HCT116 (cell line): ENCODE results near the gene OR10A4. TPM values are rescaled to one million over a fixed set of nuclear protein-coding genes. Genes with fewer than 3 reads are reported as not detected.

Experiments
- ATAC-seq: fragments of 200-7000 bp; cut with Tn5 transposase; 2 replicates; pipeline ENCODE4 v1.9.1; 2020; ENCODE audit warnings: mild to moderate bottlenecking, moderate library complexity
- BruUV-seq: library from RNA; stranded (reverse); fragments of 400-500 nt; replicated peaks from 2 replicates; lab custom pipeline; 2021; lab: Mats Ljungman, UMichigan
- CTCF ChIA-PET: fragments of 300-600 bp; sonication (Branson Sonifier 250); formaldehyde crosslinking; loops from one replicate; lab custom pipeline; 2021; ENCODE audit warnings: antibody characterized with exemption; lab: Charles Lee
- POLR2A ChIA-PET: fragments of 300-600, 350-600 bp; sonication (Branson Sonifier 250); formaldehyde crosslinking; loops from one replicate; lab custom pipeline; 2021; ENCODE audit warnings: antibody characterized with exemption; lab: Charles Lee
- RAD21 ChIA-PET, 2 experiments: fragments of 300-600 bp; sonication (Branson Sonifier 250); formaldehyde crosslinking; loops; one replicate each; lab custom pipeline; 2023; ENCODE audit warnings: low total read pairs in 2 of 2; ENCODE audit not compliant: uncharacterized antibody in 2 of 2, unreplicated experiment in 2 of 2, low non-redundant PET in 1 of 2; lab: Charles Lee
- DNase-seq: peaks from one replicate; pipeline ENCODE4 v3.0.0-alpha.2; 2010; ENCODE audit warnings: low read depth, low spot score
- H2AFZ ChIP-seq: fragments of 200-600 bp; shearing (Covaris generic), sonication (generic); 2 replicates; pipeline ENCODE4 v1.6.1; 2017; ENCODE audit warnings: low read depth, mixed run types, mixed read lengths, antibody characterized with exemption, low read length; ENCODE audit not compliant: poor library complexity, severe bottlenecking
- H3K27ac ChIP-seq: 2 replicates; pipeline ENCODE4 v1.5.1; 2012; ENCODE audit warnings: low read depth, low read length
- H3K27me3 ChIP-seq: fragments of 200-600 bp; sonication (generic); 2 replicates; pipeline ENCODE4 v1.6.1; 2016; ENCODE audit warnings: mixed run types, low read length, mixed read lengths; ENCODE audit not compliant: insufficient read depth
- H3K36me3 ChIP-seq, 2 experiments: fragments of 200-500 bp in 1 of 2; fragments of 200-600 bp in 1 of 2; sonication (Bioruptor generic) in 1 of 2; sonication (generic) in 1 of 2; 2 replicates each; pipeline versions ENCODE4 v1.5.1 to v1.6.1; 2014 to 2016; ENCODE audit warnings: low read length in 2 of 2, inconsistent platforms in 1 of 2, mixed read lengths in 1 of 2, mixed run types in 1 of 2; ENCODE audit not compliant: insufficient read depth in 2 of 2, control insufficient read depth in 1 of 2
- H3K4me1 ChIP-seq, 2 experiments: fragments of 200-600 bp in 1 of 2; sonication (generic) in 1 of 2; 2 replicates each; pipeline versions ENCODE4 v1.5.1 to v1.6.1; 2012 to 2017; ENCODE audit warnings: low read length in 2 of 2, inconsistent platforms in 1 of 2, mild to moderate bottlenecking in 1 of 2, mixed read lengths in 1 of 2, mixed run types in 1 of 2, moderate library complexity in 1 of 2; ENCODE audit not compliant: insufficient read depth in 2 of 2, control insufficient read depth in 1 of 2
- H3K4me2 ChIP-seq: fragments of 200-600 bp; sonication (generic); 2 replicates; pipeline ENCODE4 v1.6.1; 2017; ENCODE audit warnings: mixed run types, low read length, mixed read lengths
- H3K4me3 ChIP-seq, 2 experiments: fragments of 200-600 bp in 1 of 2; sonication (generic) in 1 of 2; replicated peaks in 1 of 2; 2 replicates each; pipeline ENCODE4 v1.5.1; 2011 to 2016; ENCODE audit warnings: low read length in 2 of 2, control low read depth in 1 of 2, low read depth in 1 of 2, mild to moderate bottlenecking in 1 of 2, mixed read lengths in 1 of 2, mixed run types in 1 of 2
- H3K79me2 ChIP-seq: fragments of 200-600 bp; sonication (generic); 2 replicates; pipeline ENCODE4 v1.6.1; 2017; ENCODE audit warnings: mild to moderate bottlenecking, mixed run types, low read length, moderate library complexity, mixed read lengths; ENCODE audit not compliant: insufficient read depth
- H3K9ac ChIP-seq: fragments of 200-600 bp; sonication (generic); 2 replicates; pipeline ENCODE4 v1.6.1; 2016; ENCODE audit warnings: low read length, mixed read lengths
- H3K9me2 ChIP-seq: fragments of 200-600 bp; sonication (generic), shearing (Covaris generic); 2 replicates; pipeline ENCODE4 v1.6.1; 2017; ENCODE audit warnings: mixed run types, mild to moderate bottlenecking, moderate library complexity; ENCODE audit not compliant: insufficient read depth
- H3K9me3 ChIP-seq, 2 experiments: fragments of 200-500 bp in 1 of 2; fragments of 200-600 bp in 1 of 2; sonication (Bioruptor generic) in 1 of 2; sonication (generic) in 1 of 2; 2 replicates each; pipeline ENCODE4 v1.6.1; 2014 to 2017; ENCODE audit warnings: low read length in 2 of 2, mixed read lengths in 2 of 2, inconsistent platforms in 1 of 2, low read depth in 1 of 2, mild to moderate bottlenecking in 1 of 2, mixed run types in 1 of 2, moderate library complexity in 1 of 2; ENCODE audit not compliant: control insufficient read depth in 1 of 2, insufficient read depth in 1 of 2
- H4K20me1 ChIP-seq: fragments of 200-600 bp; sonication (generic), shearing (Covaris generic); 2 replicates; pipeline ENCODE4 v1.6.1; 2017; ENCODE audit warnings: mixed run types, mild to moderate bottlenecking, moderate library complexity; ENCODE audit not compliant: insufficient read depth
- ATF3 ChIP-seq: IDR thresholded peaks from 2 replicates; pipeline ENCODE4 v1.6.1; 2012
- JUND ChIP-seq: IDR thresholded peaks from 2 replicates; pipeline ENCODE4 v1.6.1; 2012
- SRF ChIP-seq: IDR thresholded peaks from 2 replicates; pipeline ENCODE4 v1.6.1; 2012; ENCODE audit warnings: low read depth
- TCF7L2 ChIP-seq: IDR thresholded peaks from 2 replicates; pipeline ENCODE4 v1.7.0; 2011; ENCODE audit warnings: borderline replicate concordance, inconsistent platforms; ENCODE audit not compliant: insufficient read depth, insufficient read length; ENCODE audit errors: extremely low read depth
- ZBTB33 ChIP-seq: IDR thresholded peaks from 2 replicates; pipeline ENCODE4 v1.6.1; 2011; ENCODE audit warnings: mild to moderate bottlenecking, low read length, moderate library complexity; ENCODE audit not compliant: insufficient replicate concordance; ENCODE audit errors: extremely low read depth
- ZNF274 ChIP-seq: fragments of 200-500 bp; sonication (Bioruptor generic); IDR thresholded peaks from 2 replicates; pipeline ENCODE4 v1.6.1; 2014; ENCODE audit warnings: mild to moderate bottlenecking, low read depth, low read length, inconsistent platforms
- intact Hi-C: fragments of 100-400 bp; cut with micrococcal nuclease; formaldehyde crosslinking; loops from 2 replicates; pipeline ENCODE4 v1.10.0; 2022
- total RNA-seq: library from RNA; stranded (reverse); gene quantifications from one replicate; pipeline ENCODE4 v1.2.1, GENCODE V29; 2021; ENCODE audit not compliant: unreplicated experiment

Gene OR10A4
- total RNA-seq, 1 experiment from 2014 or later, result not detected

DNA sequence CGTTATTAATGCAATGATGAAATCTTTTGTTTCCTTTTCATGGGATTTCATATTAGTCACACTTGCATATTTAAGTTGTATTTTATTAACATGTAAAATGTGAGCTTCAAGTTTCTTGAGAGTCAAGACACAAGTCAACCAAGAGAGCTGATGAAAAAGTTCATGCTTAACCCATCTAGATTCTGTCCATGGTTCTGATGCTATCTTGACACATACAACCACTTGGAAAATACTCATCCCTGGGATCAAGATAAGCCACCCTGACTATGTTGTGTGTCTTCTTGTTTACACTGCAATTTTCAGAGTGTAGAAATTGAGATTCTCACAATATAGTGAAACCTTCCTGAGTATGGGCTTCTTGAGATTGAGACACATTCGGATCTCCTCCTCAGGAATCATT, 664 bp upstream of the OR10A4 start (continued):
- TF ChIP-seq ZBTB33 (no peak), TCF7L2 (no peak), ATF3 (no peak), SRF (no peak), ZNF274 (no peak)
- TF ChIP-seq, all 23 proteins: peak for 0

DNA sequence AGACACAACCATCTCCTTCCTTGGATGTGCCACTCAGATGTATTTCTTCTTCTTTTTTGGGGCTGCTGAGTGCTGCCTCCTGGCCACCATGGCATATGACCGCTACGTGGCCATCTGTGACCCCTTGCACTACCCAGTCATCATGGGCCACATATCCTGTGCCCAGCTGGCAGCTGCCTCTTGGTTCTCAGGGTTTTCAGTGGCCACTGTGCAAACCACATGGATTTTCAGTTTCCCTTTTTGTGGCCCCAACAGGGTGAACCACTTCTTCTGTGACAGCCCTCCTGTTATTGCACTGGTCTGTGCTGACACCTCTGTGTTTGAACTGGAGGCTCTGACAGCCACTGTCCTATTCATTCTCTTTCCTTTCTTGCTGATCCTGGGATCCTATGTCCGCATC, 489 bp downstream of the OR10A4 start:
- intact Hi-C loops, result no loop called here
- Histone ChIP-seq H3K4me1 (no peaks in the 10 kb centered on the region), H2AFZ (no peak overlapping the region), H3K36me3 (no peaks in the 10 kb centered on the region), H3K27me3 (peaks cover 20% of the 10 kb centered on the region)
- BruUV-seq, result no TSS peak
- CTCF ChIA-PET, result no interaction called here
- RAD21 ChIA-PET, result no interaction called here
- no peak for TF ChIP-seq JUND
- TF ChIP-seq ZBTB33, result no peak
- TF ChIP-seq, all 23 proteins: peak for 0
- H3K27ac ChIP-seq, result no peak overlapping the region
- POLR2A ChIA-PET, result no interaction called here
- no peaks in the 10 kb centered on the region for H3K9me3 ChIP-seq
- H3K9ac ChIP-seq, result no peak overlapping the region
- no peaks in the 10 kb centered on the region for H4K20me1 ChIP-seq
- ATAC-seq (no peak), DNase-seq (no peak)
- H3K4me3 ChIP-seq, result no peak overlapping the region
- H3K79me2 ChIP-seq, result no peaks in the 10 kb centered on the region
- H3K4me2 ChIP-seq, result no peak overlapping the region
- no peaks in the 10 kb centered on the region for H3K9me2 ChIP-seq
